PFSK-1 (cell line): Measurements from ENCODE around the gene HAPLN3.

ENCODE experiments used
- TAF1 ChIP-seq: IDR thresholded peaks from 2 replicates; pipeline ENCODE4 v1.6.1; 2012; ENCODE audit warnings: low read length, control low read depth, borderline replicate concordance; ENCODE audit not compliant: insufficient read depth
- TF ChIP-seq, protein P1 (sequence below), 2 experiments: IDR thresholded peaks; 2 replicates each; pipeline versions ENCODE4 v1.6.1 to v1.8.0; 2011 to 2012; ENCODE audit warnings: low read depth in 2 of 2, low read length in 2 of 2, control low read depth in 1 of 2, inconsistent platforms in 1 of 2, mild to moderate bottlenecking in 1 of 2, moderate library complexity in 1 of 2; ENCODE audit not compliant: insufficient read depth in 1 of 2

DNA sequence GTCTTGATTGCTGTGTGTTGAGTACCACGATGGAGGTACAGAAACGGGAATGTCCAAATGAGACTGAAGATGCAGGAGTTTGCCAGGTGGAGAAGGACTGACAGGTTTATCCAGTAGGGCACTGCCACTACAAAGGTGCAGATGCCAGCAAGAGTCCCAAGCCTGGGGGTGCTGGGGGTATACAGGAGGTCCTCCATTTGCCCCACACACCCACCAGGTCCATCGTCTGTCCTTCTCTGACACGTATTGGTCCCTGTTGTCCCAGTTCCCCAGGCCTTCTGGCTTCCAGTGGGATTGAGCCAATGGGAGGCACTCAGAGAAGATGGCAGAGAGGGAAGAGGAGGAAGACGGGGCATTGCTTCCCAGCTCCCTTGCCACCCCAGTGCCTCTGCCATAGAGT, 6.6 kb downstream of the HAPLN3 start:
- no peak for TF ChIP-seq TAF1
- TF ChIP-seq, protein P1, sequence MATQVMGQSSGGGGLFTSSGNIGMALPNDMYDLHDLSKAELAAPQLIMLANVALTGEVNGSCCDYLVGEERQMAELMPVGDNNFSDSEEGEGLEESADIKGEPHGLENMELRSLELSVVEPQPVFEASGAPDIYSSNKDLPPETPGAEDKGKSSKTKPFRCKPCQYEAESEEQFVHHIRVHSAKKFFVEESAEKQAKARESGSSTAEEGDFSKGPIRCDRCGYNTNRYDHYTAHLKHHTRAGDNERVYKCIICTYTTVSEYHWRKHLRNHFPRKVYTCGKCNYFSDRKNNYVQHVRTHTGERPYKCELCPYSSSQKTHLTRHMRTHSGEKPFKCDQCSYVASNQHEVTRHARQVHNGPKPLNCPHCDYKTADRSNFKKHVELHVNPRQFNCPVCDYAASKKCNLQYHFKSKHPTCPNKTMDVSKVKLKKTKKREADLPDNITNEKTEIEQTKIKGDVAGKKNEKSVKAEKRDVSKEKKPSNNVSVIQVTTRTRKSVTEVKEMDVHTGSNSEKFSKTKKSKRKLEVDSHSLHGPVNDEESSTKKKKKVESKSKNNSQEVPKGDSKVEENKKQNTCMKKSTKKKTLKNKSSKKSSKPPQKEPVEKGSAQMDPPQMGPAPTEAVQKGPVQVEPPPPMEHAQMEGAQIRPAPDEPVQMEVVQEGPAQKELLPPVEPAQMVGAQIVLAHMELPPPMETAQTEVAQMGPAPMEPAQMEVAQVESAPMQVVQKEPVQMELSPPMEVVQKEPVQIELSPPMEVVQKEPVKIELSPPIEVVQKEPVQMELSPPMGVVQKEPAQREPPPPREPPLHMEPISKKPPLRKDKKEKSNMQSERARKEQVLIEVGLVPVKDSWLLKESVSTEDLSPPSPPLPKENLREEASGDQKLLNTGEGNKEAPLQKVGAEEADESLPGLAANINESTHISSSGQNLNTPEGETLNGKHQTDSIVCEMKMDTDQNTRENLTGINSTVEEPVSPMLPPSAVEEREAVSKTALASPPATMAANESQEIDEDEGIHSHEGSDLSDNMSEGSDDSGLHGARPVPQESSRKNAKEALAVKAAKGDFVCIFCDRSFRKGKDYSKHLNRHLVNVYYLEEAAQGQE (IDR thresholded peaks at IDR 0.05; ENCODE audit: insufficient read depth in 1 of 2, low read depth in 2 of 2, low read length in 2 of 2), result no peak
